ENCODE results near the gene HDAC3.

GRCh38 chr5:141613344-141613743, 23.3 kb downstream of the HDAC3 start:
- TF ChIP-seq, protein P1, sequence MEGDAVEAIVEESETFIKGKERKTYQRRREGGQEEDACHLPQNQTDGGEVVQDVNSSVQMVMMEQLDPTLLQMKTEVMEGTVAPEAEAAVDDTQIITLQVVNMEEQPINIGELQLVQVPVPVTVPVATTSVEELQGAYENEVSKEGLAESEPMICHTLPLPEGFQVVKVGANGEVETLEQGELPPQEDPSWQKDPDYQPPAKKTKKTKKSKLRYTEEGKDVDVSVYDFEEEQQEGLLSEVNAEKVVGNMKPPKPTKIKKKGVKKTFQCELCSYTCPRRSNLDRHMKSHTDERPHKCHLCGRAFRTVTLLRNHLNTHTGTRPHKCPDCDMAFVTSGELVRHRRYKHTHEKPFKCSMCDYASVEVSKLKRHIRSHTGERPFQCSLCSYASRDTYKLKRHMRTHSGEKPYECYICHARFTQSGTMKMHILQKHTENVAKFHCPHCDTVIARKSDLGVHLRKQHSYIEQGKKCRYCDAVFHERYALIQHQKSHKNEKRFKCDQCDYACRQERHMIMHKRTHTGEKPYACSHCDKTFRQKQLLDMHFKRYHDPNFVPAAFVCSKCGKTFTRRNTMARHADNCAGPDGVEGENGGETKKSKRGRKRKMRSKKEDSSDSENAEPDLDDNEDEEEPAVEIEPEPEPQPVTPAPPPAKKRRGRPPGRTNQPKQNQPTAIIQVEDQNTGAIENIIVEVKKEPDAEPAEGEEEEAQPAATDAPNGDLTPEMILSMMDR (IDR thresholded peaks at IDR 0.05): no peak
- TF ChIP-seq POLR2A (IDR thresholded peaks at IDR 0.05): no peak

All from thyroid gland (tissue), 4 donors.